Measurements from ENCODE around the gene CERKL. TPM values are rescaled to one million over a fixed set of nuclear protein-coding genes. Genes with fewer than 3 reads are reported as not detected.

The CERKL gene
- total and polyA plus RNA-seq, 9 of the 15 experiments (the other 6 are each of a cell fraction or from before 2014, with no cell fraction given) = 0.04 to 0.08 TPM; not detected in 7

DNA sequence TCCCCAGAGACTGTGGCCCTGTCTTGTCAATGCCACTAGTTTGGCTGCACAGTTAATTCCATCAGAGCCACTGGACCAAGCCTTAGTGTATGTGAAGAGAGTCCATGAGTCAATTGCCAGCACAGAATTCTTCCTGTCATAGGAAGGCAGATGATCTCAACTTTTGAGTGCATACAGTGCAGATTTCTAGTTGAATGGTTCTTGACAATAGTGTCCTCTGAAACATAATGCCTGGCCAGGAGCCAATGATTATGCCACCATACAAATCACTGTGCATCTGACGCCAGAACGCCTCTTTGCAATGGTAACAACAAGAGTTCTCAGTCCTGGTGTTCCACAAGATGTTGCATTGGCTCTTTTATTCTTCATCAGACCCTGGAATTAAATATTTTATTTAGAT is 16.3 kb upstream of the CERKL start (continued):
- TF ChIP-seq, protein P1, sequence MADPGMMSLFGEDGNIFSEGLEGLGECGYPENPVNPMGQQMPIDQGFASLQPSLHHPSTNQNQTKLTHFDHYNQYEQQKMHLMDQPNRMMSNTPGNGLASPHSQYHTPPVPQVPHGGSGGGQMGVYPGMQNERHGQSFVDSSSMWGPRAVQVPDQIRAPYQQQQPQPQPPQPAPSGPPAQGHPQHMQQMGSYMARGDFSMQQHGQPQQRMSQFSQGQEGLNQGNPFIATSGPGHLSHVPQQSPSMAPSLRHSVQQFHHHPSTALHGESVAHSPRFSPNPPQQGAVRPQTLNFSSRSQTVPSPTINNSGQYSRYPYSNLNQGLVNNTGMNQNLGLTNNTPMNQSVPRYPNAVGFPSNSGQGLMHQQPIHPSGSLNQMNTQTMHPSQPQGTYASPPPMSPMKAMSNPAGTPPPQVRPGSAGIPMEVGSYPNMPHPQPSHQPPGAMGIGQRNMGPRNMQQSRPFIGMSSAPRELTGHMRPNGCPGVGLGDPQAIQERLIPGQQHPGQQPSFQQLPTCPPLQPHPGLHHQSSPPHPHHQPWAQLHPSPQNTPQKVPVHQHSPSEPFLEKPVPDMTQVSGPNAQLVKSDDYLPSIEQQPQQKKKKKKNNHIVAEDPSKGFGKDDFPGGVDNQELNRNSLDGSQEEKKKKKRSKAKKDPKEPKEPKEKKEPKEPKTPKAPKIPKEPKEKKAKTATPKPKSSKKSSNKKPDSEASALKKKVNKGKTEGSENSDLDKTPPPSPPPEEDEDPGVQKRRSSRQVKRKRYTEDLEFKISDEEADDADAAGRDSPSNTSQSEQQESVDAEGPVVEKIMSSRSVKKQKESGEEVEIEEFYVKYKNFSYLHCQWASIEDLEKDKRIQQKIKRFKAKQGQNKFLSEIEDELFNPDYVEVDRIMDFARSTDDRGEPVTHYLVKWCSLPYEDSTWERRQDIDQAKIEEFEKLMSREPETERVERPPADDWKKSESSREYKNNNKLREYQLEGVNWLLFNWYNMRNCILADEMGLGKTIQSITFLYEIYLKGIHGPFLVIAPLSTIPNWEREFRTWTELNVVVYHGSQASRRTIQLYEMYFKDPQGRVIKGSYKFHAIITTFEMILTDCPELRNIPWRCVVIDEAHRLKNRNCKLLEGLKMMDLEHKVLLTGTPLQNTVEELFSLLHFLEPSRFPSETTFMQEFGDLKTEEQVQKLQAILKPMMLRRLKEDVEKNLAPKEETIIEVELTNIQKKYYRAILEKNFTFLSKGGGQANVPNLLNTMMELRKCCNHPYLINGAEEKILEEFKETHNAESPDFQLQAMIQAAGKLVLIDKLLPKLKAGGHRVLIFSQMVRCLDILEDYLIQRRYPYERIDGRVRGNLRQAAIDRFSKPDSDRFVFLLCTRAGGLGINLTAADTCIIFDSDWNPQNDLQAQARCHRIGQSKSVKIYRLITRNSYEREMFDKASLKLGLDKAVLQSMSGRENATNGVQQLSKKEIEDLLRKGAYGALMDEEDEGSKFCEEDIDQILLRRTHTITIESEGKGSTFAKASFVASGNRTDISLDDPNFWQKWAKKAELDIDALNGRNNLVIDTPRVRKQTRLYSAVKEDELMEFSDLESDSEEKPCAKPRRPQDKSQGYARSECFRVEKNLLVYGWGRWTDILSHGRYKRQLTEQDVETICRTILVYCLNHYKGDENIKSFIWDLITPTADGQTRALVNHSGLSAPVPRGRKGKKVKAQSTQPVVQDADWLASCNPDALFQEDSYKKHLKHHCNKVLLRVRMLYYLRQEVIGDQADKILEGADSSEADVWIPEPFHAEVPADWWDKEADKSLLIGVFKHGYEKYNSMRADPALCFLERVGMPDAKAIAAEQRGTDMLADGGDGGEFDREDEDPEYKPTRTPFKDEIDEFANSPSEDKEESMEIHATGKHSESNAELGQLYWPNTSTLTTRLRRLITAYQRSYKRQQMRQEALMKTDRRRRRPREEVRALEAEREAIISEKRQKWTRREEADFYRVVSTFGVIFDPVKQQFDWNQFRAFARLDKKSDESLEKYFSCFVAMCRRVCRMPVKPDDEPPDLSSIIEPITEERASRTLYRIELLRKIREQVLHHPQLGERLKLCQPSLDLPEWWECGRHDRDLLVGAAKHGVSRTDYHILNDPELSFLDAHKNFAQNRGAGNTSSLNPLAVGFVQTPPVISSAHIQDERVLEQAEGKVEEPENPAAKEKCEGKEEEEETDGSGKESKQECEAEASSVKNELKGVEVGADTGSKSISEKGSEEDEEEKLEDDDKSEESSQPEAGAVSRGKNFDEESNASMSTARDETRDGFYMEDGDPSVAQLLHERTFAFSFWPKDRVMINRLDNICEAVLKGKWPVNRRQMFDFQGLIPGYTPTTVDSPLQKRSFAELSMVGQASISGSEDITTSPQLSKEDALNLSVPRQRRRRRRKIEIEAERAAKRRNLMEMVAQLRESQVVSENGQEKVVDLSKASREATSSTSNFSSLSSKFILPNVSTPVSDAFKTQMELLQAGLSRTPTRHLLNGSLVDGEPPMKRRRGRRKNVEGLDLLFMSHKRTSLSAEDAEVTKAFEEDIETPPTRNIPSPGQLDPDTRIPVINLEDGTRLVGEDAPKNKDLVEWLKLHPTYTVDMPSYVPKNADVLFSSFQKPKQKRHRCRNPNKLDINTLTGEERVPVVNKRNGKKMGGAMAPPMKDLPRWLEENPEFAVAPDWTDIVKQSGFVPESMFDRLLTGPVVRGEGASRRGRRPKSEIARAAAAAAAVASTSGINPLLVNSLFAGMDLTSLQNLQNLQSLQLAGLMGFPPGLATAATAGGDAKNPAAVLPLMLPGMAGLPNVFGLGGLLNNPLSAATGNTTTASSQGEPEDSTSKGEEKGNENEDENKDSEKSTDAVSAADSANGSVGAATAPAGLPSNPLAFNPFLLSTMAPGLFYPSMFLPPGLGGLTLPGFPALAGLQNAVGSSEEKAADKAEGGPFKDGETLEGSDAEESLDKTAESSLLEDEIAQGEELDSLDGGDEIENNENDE (IDR thresholded peaks at IDR 0.05; ENCODE audit: low read depth, low read length) = no peak
- TF ChIP-seq ELF1 (tag; IDR thresholded peaks at IDR 0.05) (no peak), NCOA2 (IDR thresholded peaks at IDR 0.05; ENCODE audit: partially characterized antibody in 2 of 2) (no peak), ZNF253 (CRISPR knock-in tag; conservative IDR thresholded peaks at IDR 0.05) (no peak)
- TF ChIP-seq, protein P2, sequence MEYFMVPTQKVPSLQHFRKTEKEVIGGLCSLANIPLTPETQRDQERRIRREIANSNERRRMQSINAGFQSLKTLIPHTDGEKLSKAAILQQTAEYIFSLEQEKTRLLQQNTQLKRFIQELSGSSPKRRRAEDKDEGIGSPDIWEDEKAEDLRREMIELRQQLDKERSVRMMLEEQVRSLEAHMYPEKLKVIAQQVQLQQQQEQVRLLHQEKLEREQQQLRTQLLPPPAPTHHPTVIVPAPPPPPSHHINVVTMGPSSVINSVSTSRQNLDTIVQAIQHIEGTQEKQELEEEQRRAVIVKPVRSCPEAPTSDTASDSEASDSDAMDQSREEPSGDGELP (CRISPR knock-in tag; IDR thresholded peaks at IDR 0.05; ENCODE audit: borderline replicate concordance) = no peak

Measured in K562 (cell line).